Osteocyte (in vitro differentiated cells): ENCODE results near the gene CCDC102B. TPM values are rescaled to one million over a fixed set of nuclear protein-coding genes. Genes with fewer than 3 reads are reported as not detected.

Source experiments
- DNase-seq: peaks from one replicate; pipeline ENCODE4 v3.0.0; 2021; ENCODE audit warnings: mixed read lengths; ENCODE audit not compliant: unreplicated experiment; ENCODE audit errors: extremely low spot score
- H3K27ac Mint-ChIP-seq: one replicate; pipeline ENCODE4 v1.8.0; 2021; ENCODE audit warnings: mild to moderate bottlenecking, mixed read lengths; ENCODE audit not compliant: unreplicated experiment
- H3K27me3 Mint-ChIP-seq: one replicate; pipeline ENCODE4 v1.8.0; 2021; ENCODE audit warnings: mixed read lengths; ENCODE audit not compliant: unreplicated experiment
- H3K36me3 Mint-ChIP-seq: one replicate; pipeline ENCODE4 v1.8.0; 2021; ENCODE audit warnings: mixed read lengths; ENCODE audit not compliant: unreplicated experiment
- H3K4me1 Mint-ChIP-seq: one replicate; pipeline ENCODE4 v1.8.0; 2021; ENCODE audit warnings: mixed read lengths; ENCODE audit not compliant: unreplicated experiment
- H3K4me3 Mint-ChIP-seq: one replicate; pipeline ENCODE4 v1.8.0; 2021; ENCODE audit warnings: mild to moderate bottlenecking, moderate library complexity, mixed read lengths; ENCODE audit not compliant: unreplicated experiment
- H3K9me3 Mint-ChIP-seq: one replicate; pipeline ENCODE4 v1.8.0; 2021; ENCODE audit warnings: mixed read lengths; ENCODE audit not compliant: unreplicated experiment
- CTCF ChIP-seq: fragments of 200-600 bp; sonication (generic); IDR thresholded peaks from 2 replicates; pipeline ENCODE4 v1.5.0; 2021; ENCODE audit warnings: antibody characterized with exemption, mild to moderate bottlenecking, moderate library complexity
- total RNA-seq: library from RNA; stranded (reverse); gene quantifications from 2 replicates; pipeline ENCODE4 v1.2.1, GENCODE V29; 2021

CCDC102B gene
- total RNA-seq, 1 donor from 2014 or later = 18.9 TPM

- no peak overlapping the region for H3K27ac Mint-ChIP-seq
- no peaks in the 10 kb centered on the region for H3K4me1 Mint-ChIP-seq
- H3K9me3 Mint-ChIP-seq = no peaks in the 10 kb centered on the region
Measured at GRCh38 chr18:69031571-69031970, 233.7 kb downstream of the CCDC102B start.

GRCh38 chr18:69032009-69032408, 234.1 kb downstream of the CCDC102B start:
- TF ChIP-seq CTCF = no peak
- DNase-seq = no peak
- Mint-ChIP-seq H3K4me1 (no peaks in the 10 kb centered on the region), H3K36me3 (no peaks in the 10 kb centered on the region), H3K9me3 (no peaks in the 10 kb centered on the region), H3K4me3 (no peak overlapping the region), H3K27me3 (peaks cover 5% of the 10 kb centered on the region), H3K27ac (no peak overlapping the region)

More at GRCh38 chr18:69031571-69031970, 233.7 kb downstream of the CCDC102B start:
- H3K36me3 Mint-ChIP-seq = no peaks in the 10 kb centered on the region
- DNase-seq = no peak
- TF ChIP-seq CTCF = no peak
- H3K27me3 Mint-ChIP-seq = peaks cover 5% of the 10 kb centered on the region
- no peak overlapping the region for H3K4me3 Mint-ChIP-seq

GRCh38 chr18:69035756-69036155, 237.9 kb downstream of the CCDC102B start:
- DNase-seq = no peak
- H3K36me3 Mint-ChIP-seq = no peaks in the 10 kb centered on the region
- no peak for TF ChIP-seq CTCF
- H3K27ac Mint-ChIP-seq = no peak overlapping the region
- H3K4me1 Mint-ChIP-seq = no peaks in the 10 kb centered on the region
- peaks cover 5% of the 10 kb centered on the region for H3K27me3 Mint-ChIP-seq
- no peak overlapping the region for H3K4me3 Mint-ChIP-seq
- no peaks in the 10 kb centered on the region for H3K9me3 Mint-ChIP-seq

- no peak for TF ChIP-seq CTCF
- no peak for DNase-seq
- peaks cover 4% of the 10 kb centered on the region for H3K9me3 Mint-ChIP-seq
- H3K36me3 Mint-ChIP-seq = no peaks in the 10 kb centered on the region
- H3K27ac Mint-ChIP-seq = no peak overlapping the region
- H3K4me3 Mint-ChIP-seq = no peak overlapping the region
- no peaks in the 10 kb centered on the region for H3K4me1 Mint-ChIP-seq
- H3K27me3 Mint-ChIP-seq = peaks cover 7% of the 10 kb centered on the region
Measured at GRCh38 chr18:69044215-69044614, 246.3 kb downstream of the CCDC102B start.

GRCh38 chr18:69064063-69064462, 266.2 kb downstream of the CCDC102B start:
- TF ChIP-seq CTCF = no peak
- no peaks in the 10 kb centered on the region for H3K4me1 Mint-ChIP-seq
- H3K4me3 Mint-ChIP-seq = no peak overlapping the region
- peaks cover 6% of the 10 kb centered on the region for H3K27me3 Mint-ChIP-seq
- DNase-seq = no peak
- peaks cover 13% of the 10 kb centered on the region for H3K9me3 Mint-ChIP-seq
- H3K36me3 Mint-ChIP-seq = no peaks in the 10 kb centered on the region
- no peak overlapping the region for H3K27ac Mint-ChIP-seq
